Uterus (tissue), 4 donors: ENCODE data around the gene HOXA9. TPM values are rescaled to one million over a fixed set of nuclear protein-coding genes. Genes with fewer than 3 reads are reported as not detected.

Experiments used
- DNase-seq, 2 donors: peaks; one replicate each; pipeline ENCODE4 v3.0.0-alpha.2; 2019 to 2020
- H3K27ac ChIP-seq, 2 donors: fragments of 200-600 bp; sonication (generic); 1 replicate in 1 of 2; 2 replicates in 1 of 2; pipeline ENCODE4 v1.5.1; 2016 to 2018
- H3K27me3 ChIP-seq, 2 donors: fragments of 200-600 bp; sonication (generic); one replicate each; pipeline ENCODE4 v1.5.1; 2018 to 2019; ENCODE audit warnings: control low read depth in 1 of 2
- H3K36me3 ChIP-seq, 2 donors: fragments of 200-600 bp; sonication (generic); one replicate each; pipeline ENCODE4 v1.5.1; 2019; ENCODE audit warnings: control low read depth in 1 of 2
- H3K4me1 ChIP-seq, 2 donors: fragments of 200-600 bp; sonication (generic); one replicate each; pipeline ENCODE4 v1.5.1; 2018 to 2019; ENCODE audit warnings: control low read depth in 1 of 2
- H3K4me3 ChIP-seq, 2 donors: fragments of 200-600 bp; sonication (generic); 1 replicate in 1 of 2; 2 replicates in 1 of 2; pipeline ENCODE4 v1.5.1; 2018 to 2019; ENCODE audit warnings: mild to moderate bottlenecking in 1 of 2
- H3K9me3 ChIP-seq, 2 donors: fragments of 200-600 bp; sonication (generic); one replicate each; pipeline ENCODE4 v1.5.1; 2019; ENCODE audit warnings: control low read depth in 1 of 2
- CTCF ChIP-seq, 4 experiments: fragments of 200-600 bp in 2 of 4; fragments of 450-650 bp in 2 of 4; sonication (generic) in 2 of 4; IDR thresholded peaks; one replicate each; pipeline ENCODE4 v1.5.1; 2016 to 2019; ENCODE audit warnings: antibody characterized with exemption in 4 of 4, mild to moderate bottlenecking in 2 of 4, moderate library complexity in 1 of 4
- POLR2A ChIP-seq, 2 donors: fragments of 450-650 bp; IDR thresholded peaks; one replicate each; pipeline ENCODE4 v1.6.1; 2016; ENCODE audit warnings: antibody characterized with exemption in 2 of 2, mild to moderate bottlenecking in 1 of 2, moderate library complexity in 1 of 2
- intact Hi-C: fragments of 100-400 bp; cut with DNase I; formaldehyde crosslinking; loops from one replicate; pipeline ENCODE4 v1.15.1; 2023; ENCODE audit warnings: low total_unique reads
- total RNA-seq, 4 donors: library from RNA; depleted of rRNA in 3 of 4; stranded (reverse); fragments of >200 nt in 3 of 4; gene quantifications; one replicate each; pipeline versions ENCODE4 v1.1.0 to v1.2.4, GENCODE V29; 2014 to 2023
- donor health status: DM: yes; HTN: yes; CAD: no.

Gene HOXA9
- total RNA-seq, 4 donors from 2014 or later, result 2.3 to 26.4 (median 22.4) TPM

- no peaks in the 10 kb centered on the region for H3K27me3 ChIP-seq
- no peaks in the 10 kb centered on the region for H3K9me3 ChIP-seq
- peak; percentile 27 to 32 for DNase-seq
- peak overlapping the region; percentile 56 to 79 for H3K4me3 ChIP-seq
- intact Hi-C loops, result loop anchor here (5.0 kb wide), 1 partner anchor 1326 kb away; no protein-coding TSS in a partner anchor
- TF ChIP-seq CTCF (IDR thresholded peaks at IDR 0.05) (no peak), POLR2A (IDR thresholded peaks at IDR 0.05) (no peak)
- H3K36me3 ChIP-seq, result no peaks in the 10 kb centered on the region
- no peaks in the 10 kb centered on the region for H3K4me1 ChIP-seq
- H3K27ac ChIP-seq, result peak overlapping the region; percentile 94 to 96
Observed at GRCh38 chr7:27182861-27183681, 17.7 kb upstream of the HOXA9 start.

- H3K36me3 ChIP-seq, result no peaks in the 10 kb centered on the region
- H3K4me3 ChIP-seq, result peak overlapping the region; percentile 56 to 79
- no peaks in the 10 kb centered on the region for H3K27me3 ChIP-seq
- DNase-seq, result peak; percentile 26 to 35
- no peaks in the 10 kb centered on the region for H3K9me3 ChIP-seq
- H3K4me1 ChIP-seq, result no peaks in the 10 kb centered on the region
- TF ChIP-seq POLR2A (IDR thresholded peaks at IDR 0.05), result no peak
- H3K27ac ChIP-seq, result peak overlapping the region; percentile 94 to 96
- intact Hi-C loops, result loop anchor here (5.0 kb wide), 1 partner anchor 1325 kb away; no protein-coding TSS in a partner anchor
Observed at GRCh38 chr7:27182285-27182841, 17.0 kb upstream of the HOXA9 start.

GRCh38 chr7:27181795-27182275 lies 16.5 kb upstream of the HOXA9 start:
- Histone ChIP-seq H3K27me3 (no peaks in the 10 kb centered on the region), H3K4me1 (no peaks in the 10 kb centered on the region), H3K4me3 (peak overlapping the region; percentile 56 to 79), H3K36me3 (no peaks in the 10 kb centered on the region), H3K9me3 (no peaks in the 10 kb centered on the region), H3K27ac (peak overlapping the region; percentile 94 to 96)
- intact Hi-C loops, result loop anchor here (5.0 kb wide), 1 partner anchor 1325 kb away; no protein-coding TSS in a partner anchor
- TF ChIP-seq POLR2A (IDR thresholded peaks at IDR 0.05), result no peak
- TF ChIP-seq CTCF (IDR thresholded peaks at IDR 0.05), result no peak
- DNase-seq, result peak; percentile 43 to 47

GRCh38 chr7:27180431-27181420 lies 15.4 kb upstream of the HOXA9 start:
- Histone ChIP-seq H3K4me3 (peak overlapping the region; percentile 66 to 79), H3K4me1 (no peaks in the 10 kb centered on the region), H3K27ac (peak overlapping the region; percentile 94 to 96), H3K36me3 (no peaks in the 10 kb centered on the region), H3K27me3 (no peaks in the 10 kb centered on the region), H3K9me3 (no peaks in the 10 kb centered on the region)
- TF ChIP-seq CTCF (IDR thresholded peaks at IDR 0.05) (no peak), POLR2A (IDR thresholded peaks at IDR 0.05) (peak; percentile 10 to 12)
- peak; percentile 51 to 62 for DNase-seq
- intact Hi-C loops, result loop anchor here (5.0 kb wide), 1 partner anchor 1323 kb away; no protein-coding TSS in a partner anchor
